NCI-H1092 treated with DMSO at 0.1 percent for 48 hours (cell line): Measurements from ENCODE around the gene ALOX5AP.

Experiments used
- DNase-seq: peaks from one replicate; lab custom pipeline; 2025; lab: John Stamatoyannopoulos, UW

Gene ALOX5AP

DNA sequence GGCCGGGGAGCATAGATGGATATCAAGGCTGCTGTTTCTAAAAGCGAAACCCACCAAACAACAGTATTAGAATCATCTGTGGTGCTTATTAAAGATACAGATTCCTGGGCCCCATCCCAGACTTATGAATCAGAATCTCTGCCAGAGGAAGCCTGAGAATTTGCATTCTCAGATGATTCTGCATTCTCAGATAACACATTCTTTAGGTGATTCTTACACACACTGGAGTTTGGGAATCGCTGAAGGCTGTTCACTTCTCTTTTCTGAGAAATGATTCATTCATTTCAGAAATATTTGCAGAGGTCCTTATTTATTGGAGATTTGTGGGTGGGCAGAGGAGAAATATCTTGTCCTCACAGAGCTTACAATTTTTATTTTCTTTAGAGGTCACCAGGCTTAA is 24.4 kb downstream of the ALOX5AP start:
- no peak for DNase-seq

DNA sequence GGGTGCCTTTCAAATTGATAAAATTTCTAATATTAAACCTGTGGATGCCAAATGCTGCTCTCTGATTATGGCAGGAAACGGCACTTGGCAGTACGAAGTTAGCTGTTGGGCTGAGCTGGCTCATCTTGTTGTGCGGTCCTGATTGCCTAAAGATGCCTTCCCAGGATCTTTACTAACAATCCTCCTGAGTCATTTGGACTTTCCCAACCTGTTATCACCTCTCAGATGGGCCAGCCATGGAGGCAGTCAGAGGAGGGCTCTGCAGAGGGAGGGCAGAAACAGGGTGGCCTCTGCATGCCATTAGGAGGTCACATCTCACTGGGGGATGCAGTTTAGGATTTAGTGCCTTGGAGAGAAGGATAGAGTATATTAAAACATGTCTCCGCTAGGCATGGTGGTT is 27.3 kb downstream of the ALOX5AP start:
- no peak for DNase-seq

GRCh38 chr13:30763786-30764413 is 28.6 kb downstream of the ALOX5AP start:
- no peak for DNase-seq

- no peak for DNase-seq
Measured at GRCh38 chr13:30766231-30766630, 30.9 kb downstream of the ALOX5AP start.

DNA sequence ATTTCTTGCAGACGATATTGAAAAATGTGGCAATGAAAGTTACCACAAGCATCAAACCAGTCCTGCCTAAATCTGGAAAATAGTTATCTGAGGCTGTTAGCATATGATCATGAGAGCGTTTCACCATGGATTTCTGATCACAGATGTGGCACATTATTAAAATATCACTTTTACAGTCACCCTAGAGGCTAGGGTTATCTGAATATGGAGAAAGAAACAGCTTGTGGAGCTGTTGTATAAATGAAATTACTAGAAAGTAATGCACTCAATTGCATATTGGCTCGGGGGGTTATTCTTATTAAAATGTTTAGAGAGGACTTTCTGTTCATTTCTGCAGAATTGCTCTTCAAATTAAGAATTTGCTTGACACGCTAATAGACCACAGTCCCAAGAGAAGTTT is 35.6 kb downstream of the ALOX5AP start:
- DNase-seq = no peak

- no peak for DNase-seq
Measured at GRCh38 chr13:30773561-30773960, 38.2 kb downstream of the ALOX5AP start.

GRCh38 chr13:30774214-30774730 is 38.9 kb downstream of the ALOX5AP start:
- no peak for DNase-seq

DNA sequence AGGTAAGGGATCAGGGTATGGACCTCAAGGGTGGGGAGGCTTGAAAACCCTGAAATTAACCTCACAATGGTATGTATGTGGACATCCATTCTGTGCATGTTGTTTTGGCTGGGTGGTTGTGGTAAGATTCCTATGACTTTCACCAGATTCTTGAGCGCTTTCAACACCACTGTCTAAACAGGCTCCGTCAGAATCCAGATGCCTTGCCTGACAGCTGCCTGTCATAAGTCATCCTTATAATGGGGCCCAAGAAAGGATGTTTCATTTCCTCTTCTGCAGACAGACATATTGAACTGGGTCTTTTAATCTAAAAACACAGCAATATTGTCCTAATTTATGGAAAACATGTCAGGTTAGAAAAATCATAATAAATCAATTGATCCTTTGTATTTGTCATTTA is 41.3 kb downstream of the ALOX5AP start:
- DNase-seq = no peak

DNA sequence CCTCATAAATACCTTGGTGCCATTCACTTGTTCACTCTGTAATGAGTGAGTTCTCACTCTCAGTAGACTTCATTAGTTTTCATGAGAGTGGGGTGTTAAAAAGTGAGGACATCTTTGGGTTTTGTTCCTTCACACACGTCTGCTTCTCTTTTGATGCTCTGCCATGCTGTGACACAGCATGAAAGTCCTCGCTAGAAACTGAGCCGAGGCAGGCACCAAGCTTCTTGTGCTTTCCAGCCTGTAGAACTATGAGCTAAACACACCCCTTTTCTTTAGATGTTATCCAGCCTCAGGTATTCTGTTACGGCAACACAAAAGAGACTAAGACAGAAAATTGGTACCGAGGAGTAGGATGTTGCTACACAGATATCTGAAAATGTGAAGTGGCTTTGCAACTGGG is 43.7 kb downstream of the ALOX5AP start:
- no peak for DNase-seq

- DNase-seq = no peak
Measured at GRCh38 chr13:30779608-30780007, 44.3 kb downstream of the ALOX5AP start.

DNA sequence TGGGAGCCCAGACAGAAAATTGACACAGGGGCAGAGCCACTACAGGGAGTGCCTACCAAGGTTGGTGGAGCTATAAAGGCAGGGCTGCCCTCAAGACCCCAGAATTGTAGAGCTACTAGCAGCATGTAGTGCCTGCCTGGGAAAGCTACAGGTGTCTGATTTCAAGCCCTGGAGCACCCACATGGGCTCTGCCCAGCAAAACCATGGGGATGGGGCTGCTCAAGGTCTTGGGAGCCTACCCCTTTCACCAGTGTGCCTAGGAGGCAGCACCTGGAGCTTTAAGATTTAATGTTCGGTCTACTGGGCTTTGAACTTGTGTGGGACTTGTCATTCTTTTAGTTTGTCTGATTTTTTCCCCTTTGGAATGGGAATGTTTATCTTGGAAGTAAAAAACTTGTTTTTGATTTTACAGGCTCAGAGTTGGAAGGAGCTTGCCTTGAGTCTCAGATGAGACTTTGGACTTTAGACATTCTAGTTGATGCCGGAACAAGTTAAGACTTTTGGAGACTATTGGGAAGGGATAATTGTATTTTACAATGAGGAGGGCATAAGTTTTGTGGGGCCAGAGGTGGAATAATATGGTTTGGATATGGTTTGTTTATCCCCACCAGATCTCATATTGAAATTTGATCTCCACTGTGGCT is 45.1 kb downstream of the ALOX5AP start:
- no peak for DNase-seq

DNA sequence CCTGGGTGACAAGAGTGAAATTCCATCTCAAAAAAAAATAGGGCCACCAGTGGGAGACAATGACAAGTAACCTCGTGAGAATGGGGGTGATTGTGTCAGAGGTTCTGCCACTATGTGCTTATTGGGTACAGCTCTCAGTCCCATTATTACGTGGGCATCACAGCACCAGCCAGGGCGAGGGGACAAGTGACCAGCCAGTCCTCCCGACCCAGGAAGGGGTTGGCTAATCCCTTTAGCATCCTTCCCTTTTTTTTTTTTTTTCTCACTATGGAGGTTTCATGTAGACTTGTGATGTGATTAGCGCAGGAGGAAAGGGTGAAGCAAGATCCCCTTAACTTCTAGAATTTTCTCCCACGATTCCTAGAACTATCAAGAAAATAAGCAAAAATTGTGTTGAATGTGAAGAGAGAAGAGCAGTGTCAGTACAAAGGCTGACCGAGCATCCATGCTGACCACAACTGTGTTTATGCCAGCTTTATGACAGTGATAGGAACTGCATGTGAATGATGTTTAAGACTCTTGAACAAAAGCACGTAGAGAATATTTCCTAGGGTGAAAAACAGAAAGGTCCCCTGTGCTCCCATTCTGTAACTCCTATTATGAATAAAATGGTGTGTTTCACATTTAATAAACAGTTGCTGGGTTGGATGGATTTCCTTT is 50.0 kb downstream of the ALOX5AP start:
- no peak for DNase-seq

DNA sequence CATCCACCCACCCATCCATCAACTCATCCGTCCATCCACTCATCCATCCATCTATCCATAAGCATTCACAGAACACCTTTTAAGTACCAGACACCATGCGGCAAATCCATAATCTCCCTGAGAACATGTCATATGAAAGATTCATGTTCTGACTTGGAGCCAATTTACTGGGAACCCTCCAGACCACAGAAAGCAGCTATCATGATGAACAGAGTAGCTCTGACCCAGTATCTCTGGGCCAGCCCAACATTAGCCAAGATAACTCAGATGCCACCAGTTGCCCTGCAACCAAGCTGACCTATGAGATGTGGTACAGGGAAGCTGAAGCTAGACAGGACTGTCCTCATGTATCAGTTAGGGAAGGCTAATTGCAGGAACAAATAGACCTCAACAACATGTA is 51.3 kb downstream of the ALOX5AP start:
- DNase-seq = no peak

GRCh38 chr13:30787738-30788525 is 52.6 kb downstream of the ALOX5AP start:
- no peak for DNase-seq

- DNase-seq = no peak
Measured at GRCh38 chr13:30789166-30789862, 54.0 kb downstream of the ALOX5AP start.

GRCh38 chr13:30790592-30790991 is 55.2 kb downstream of the ALOX5AP start:
- DNase-seq = no peak

GRCh38 chr13:30791354-30792001 is 56.1 kb downstream of the ALOX5AP start:
- no peak for DNase-seq

DNA sequence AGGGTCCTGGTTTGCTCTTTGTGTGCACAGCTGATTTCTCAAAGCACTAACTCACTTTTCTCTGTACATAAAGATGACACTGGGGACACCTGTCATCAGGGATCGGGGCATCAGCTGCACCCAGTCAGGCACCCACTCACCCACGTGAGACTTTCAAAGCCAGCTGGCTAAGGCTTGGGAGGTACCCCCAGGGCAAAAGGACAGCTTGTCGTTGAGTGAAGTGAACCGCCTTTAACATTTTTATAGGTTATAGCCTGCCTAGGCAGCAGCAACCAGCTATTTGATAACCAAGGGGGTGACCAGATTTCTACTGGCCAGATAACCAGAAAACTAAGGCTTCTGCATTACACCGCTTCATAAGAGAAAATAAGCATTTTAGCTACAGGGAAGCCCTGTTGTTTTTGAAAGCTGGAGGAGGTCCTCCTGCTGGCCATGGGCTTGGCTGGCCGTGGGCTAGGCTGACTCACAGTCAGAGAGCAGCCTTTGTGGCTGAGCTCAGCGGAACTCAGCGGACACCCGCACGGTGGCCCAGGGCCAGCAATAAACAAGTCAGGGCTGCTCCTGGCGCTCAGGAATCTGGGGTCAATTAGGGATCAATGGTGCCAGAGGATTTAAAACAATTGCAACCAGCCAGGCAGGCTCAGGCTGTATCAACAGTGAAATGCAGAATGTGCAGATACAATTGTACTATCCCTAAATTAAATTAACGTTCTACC is 57.1 kb downstream of the ALOX5AP start:
- peak; percentile 8 for DNase-seq

DNA sequence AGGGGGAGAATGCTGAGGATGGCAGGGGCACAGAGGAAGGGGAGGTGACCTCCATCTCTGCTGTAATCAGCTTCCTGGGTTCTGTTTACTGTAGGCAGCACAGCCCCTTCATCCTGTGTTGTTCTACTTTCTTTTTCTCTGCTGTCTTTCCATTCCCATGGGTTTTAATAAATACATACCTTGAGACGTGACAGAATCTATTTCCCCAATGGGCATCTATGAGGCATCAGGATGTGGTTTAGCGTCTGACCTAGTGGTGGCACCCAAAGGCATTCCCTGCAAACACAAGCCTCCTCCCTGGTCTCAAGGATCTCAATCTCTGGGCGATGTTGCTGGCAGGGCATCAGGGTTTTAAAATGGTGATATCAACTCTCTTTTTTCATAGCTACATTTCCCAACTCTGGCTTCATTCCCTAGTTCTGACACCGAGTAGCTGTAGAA is 60.8 kb downstream of the ALOX5AP start:
- no peak for DNase-seq
